Loucy (cell line): ENCODE measurements around the gene MED29.
A peak's percentile ranks its signal among the peaks of the same experiment; 100 is the strongest.

Experiments used
- H2AFZ ChIP-seq: fragments of 200-600 bp; sonication (generic); 2 replicates; pipeline ENCODE4 v1.6.0; 2016; ENCODE audit warnings: antibody characterized with exemption, mild to moderate bottlenecking, low read length, moderate library complexity
- H3F3A ChIP-seq: fragments of 200-600 bp; 2 replicates; pipeline ENCODE4 v1.6.0; 2016; ENCODE audit warnings: antibody characterized with exemption, low read depth, mild to moderate bottlenecking
- H3K27me3 ChIP-seq: fragments of 200-600 bp; sonication (generic); 2 replicates; pipeline ENCODE4 v1.6.1; 2014; ENCODE audit warnings: low read length, mild to moderate bottlenecking; ENCODE audit not compliant: insufficient read depth, poor library complexity, severe bottlenecking
- H3K36me3 ChIP-seq: fragments of 200-600 bp; sonication (generic); 2 replicates; pipeline ENCODE4 v1.6.1; 2016; ENCODE audit warnings: low read length; ENCODE audit not compliant: insufficient read depth
- H3K4me1 ChIP-seq: fragments of 200-600 bp; sonication (generic); 2 replicates; pipeline ENCODE4 v1.5.1; 2014; ENCODE audit warnings: low read length, mild to moderate bottlenecking; ENCODE audit not compliant: insufficient read depth, poor library complexity, severe bottlenecking
- H3K4me2 ChIP-seq: fragments of 200-600 bp; sonication (generic); 2 replicates; pipeline ENCODE4 v1.6.0; 2014; ENCODE audit warnings: antibody characterized with exemption, low read length, low read depth, mild to moderate bottlenecking; ENCODE audit not compliant: poor library complexity, severe bottlenecking
- H3K4me3 ChIP-seq: fragments of 200-600 bp; sonication (generic); 2 replicates; pipeline ENCODE4 v1.5.1; 2014; ENCODE audit warnings: low read length, mild to moderate bottlenecking, mixed read lengths; ENCODE audit not compliant: poor library complexity, severe bottlenecking
- H3K79me2 ChIP-seq: fragments of 200-600 bp; sonication (generic); 2 replicates; pipeline ENCODE4 v1.6.1; 2014; ENCODE audit warnings: low read length; ENCODE audit not compliant: insufficient read depth
- H3K9ac ChIP-seq: fragments of 200-600 bp; sonication (generic); 2 replicates; pipeline ENCODE4 v1.6.0; 2014; ENCODE audit warnings: mild to moderate bottlenecking, low read depth, low read length, moderate library complexity; ENCODE audit not compliant: poor library complexity, severe bottlenecking
- H3K9me2 ChIP-seq: fragments of 200-600 bp; sonication (generic); replicated peaks from 2 replicates; pipeline ENCODE4 v1.6.1; 2016; ENCODE audit warnings: low read depth, low read length, mixed read lengths
- H3K9me3 ChIP-seq: fragments of 200-600 bp; sonication (generic); 2 replicates; pipeline ENCODE4 v1.6.1; 2014; ENCODE audit warnings: mild to moderate bottlenecking, antibody characterized with exemption, low read length, low read depth; ENCODE audit not compliant: insufficient read depth
- H4K20me1 ChIP-seq: fragments of 200-600 bp; sonication (generic); 2 replicates; pipeline ENCODE4 v1.6.0; 2014; ENCODE audit warnings: antibody characterized with exemption, low read length, mild to moderate bottlenecking; ENCODE audit not compliant: insufficient read depth, poor library complexity, severe bottlenecking
- EZH2phosphoT487 ChIP-seq: fragments of 200-600 bp; IDR thresholded peaks from 2 replicates; pipeline ENCODE4 v1.6.1; 2018; ENCODE audit warnings: antibody characterized with exemption, mild to moderate bottlenecking, moderate library complexity, borderline replicate concordance
- TF ChIP-seq, protein P1 (sequence below): fragments of 200-600 bp; sonication (generic); conservative IDR thresholded peaks from 2 replicates; pipeline ENCODE4 v1.5.1; 2014; ENCODE audit warnings: mild to moderate bottlenecking, antibody characterized with exemption, low read length

The MED29 gene

GRCh38 chr19:39401549-39402345 lies 10.6 kb downstream of the MED29 start:
- peaks cover 46% of the 10 kb centered on the region for H3K4me1 ChIP-seq
- H3F3A ChIP-seq: peaks cover 4% of the 10 kb centered on the region

DNA sequence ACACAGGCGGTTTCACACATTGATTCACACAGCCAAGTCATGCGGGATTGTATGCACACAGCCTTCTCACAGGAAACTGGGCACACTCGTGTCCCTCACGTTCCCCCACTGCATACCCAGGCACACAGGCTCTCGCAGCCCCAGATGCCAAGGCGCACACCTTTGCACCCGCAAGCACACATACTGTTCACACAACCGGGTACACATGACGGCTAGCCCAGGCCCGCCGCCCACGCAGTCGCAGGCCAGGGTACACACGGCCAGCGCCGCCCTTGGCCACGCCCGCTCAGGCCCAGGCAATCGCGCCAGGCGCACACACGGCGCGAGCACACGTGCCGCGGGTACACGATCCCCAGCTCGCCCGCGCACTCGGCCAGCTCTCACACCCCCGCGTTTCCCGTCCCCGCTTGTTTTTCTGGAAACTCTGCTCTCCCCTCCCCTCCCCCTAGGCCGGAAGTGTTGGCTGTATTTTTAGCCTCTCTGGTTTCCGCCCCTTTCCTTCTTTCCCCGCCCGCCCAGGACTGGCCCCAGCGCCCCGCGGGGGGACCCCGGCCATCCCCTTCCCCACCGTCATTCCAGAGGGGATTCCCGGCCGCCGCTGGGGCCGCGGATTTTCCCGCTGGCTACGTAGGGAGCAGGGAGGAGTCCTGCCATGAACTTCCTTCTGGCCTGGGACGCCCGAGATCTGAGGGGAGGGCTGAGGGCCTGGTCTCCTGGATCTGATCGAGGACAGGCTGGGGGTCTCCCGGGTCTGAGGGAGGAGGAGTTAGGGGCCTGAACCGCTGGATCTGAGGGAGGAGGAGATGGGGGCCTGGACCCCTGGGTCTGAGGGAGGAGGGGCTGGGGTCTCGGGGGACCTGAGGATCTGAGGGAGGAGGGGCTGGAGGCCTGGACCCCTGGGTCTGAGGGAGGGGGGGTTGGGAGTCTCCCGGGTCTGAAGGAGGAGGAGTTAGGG lies 11.4 kb downstream of the MED29 start:
- no peaks in the 10 kb centered on the region for H3K27me3 ChIP-seq
- H3K9me2 ChIP-seq: no peaks in the 10 kb centered on the region
- peak overlapping the region; percentile 66 for H3K4me3 ChIP-seq
- H3K36me3 ChIP-seq: no peaks in the 10 kb centered on the region
- peaks cover 3% of the 10 kb centered on the region for H3F3A ChIP-seq
- peaks cover 7% of the 10 kb centered on the region for H3K79me2 ChIP-seq
- peaks cover 9% of the 10 kb centered on the region for H4K20me1 ChIP-seq
- H2AFZ ChIP-seq: peak overlapping the region; percentile 67
- no peaks in the 10 kb centered on the region for H3K9me3 ChIP-seq
- H3K4me2 ChIP-seq: peak overlapping the region; percentile 75
- TF ChIP-seq, protein P1, sequence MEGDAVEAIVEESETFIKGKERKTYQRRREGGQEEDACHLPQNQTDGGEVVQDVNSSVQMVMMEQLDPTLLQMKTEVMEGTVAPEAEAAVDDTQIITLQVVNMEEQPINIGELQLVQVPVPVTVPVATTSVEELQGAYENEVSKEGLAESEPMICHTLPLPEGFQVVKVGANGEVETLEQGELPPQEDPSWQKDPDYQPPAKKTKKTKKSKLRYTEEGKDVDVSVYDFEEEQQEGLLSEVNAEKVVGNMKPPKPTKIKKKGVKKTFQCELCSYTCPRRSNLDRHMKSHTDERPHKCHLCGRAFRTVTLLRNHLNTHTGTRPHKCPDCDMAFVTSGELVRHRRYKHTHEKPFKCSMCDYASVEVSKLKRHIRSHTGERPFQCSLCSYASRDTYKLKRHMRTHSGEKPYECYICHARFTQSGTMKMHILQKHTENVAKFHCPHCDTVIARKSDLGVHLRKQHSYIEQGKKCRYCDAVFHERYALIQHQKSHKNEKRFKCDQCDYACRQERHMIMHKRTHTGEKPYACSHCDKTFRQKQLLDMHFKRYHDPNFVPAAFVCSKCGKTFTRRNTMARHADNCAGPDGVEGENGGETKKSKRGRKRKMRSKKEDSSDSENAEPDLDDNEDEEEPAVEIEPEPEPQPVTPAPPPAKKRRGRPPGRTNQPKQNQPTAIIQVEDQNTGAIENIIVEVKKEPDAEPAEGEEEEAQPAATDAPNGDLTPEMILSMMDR: no peak
- no peak for TF ChIP-seq EZH2phosphoT487
- H3K9ac ChIP-seq: peak overlapping the region; percentile 79
- peaks cover 46% of the 10 kb centered on the region for H3K4me1 ChIP-seq

More at GRCh38 chr19:39401549-39402345, 10.6 kb downstream of the MED29 start:
- H3K9me2 ChIP-seq: no peaks in the 10 kb centered on the region
- peak overlapping the region; percentile 79 for H3K9ac ChIP-seq
- H3K4me3 ChIP-seq: peak overlapping the region; percentile 66
- H3K27me3 ChIP-seq: no peaks in the 10 kb centered on the region
- TF ChIP-seq, protein P1: no peak
- TF ChIP-seq EZH2phosphoT487: no peak
- no peaks in the 10 kb centered on the region for H4K20me1 ChIP-seq
- no peaks in the 10 kb centered on the region for H3K9me3 ChIP-seq
- H3K36me3 ChIP-seq: no peaks in the 10 kb centered on the region
- no peaks in the 10 kb centered on the region for H3K79me2 ChIP-seq
- H3K4me2 ChIP-seq: peak overlapping the region; percentile 75
- H2AFZ ChIP-seq: peak overlapping the region; percentile 67; the same call in 1 of the 2 replicates

DNA sequence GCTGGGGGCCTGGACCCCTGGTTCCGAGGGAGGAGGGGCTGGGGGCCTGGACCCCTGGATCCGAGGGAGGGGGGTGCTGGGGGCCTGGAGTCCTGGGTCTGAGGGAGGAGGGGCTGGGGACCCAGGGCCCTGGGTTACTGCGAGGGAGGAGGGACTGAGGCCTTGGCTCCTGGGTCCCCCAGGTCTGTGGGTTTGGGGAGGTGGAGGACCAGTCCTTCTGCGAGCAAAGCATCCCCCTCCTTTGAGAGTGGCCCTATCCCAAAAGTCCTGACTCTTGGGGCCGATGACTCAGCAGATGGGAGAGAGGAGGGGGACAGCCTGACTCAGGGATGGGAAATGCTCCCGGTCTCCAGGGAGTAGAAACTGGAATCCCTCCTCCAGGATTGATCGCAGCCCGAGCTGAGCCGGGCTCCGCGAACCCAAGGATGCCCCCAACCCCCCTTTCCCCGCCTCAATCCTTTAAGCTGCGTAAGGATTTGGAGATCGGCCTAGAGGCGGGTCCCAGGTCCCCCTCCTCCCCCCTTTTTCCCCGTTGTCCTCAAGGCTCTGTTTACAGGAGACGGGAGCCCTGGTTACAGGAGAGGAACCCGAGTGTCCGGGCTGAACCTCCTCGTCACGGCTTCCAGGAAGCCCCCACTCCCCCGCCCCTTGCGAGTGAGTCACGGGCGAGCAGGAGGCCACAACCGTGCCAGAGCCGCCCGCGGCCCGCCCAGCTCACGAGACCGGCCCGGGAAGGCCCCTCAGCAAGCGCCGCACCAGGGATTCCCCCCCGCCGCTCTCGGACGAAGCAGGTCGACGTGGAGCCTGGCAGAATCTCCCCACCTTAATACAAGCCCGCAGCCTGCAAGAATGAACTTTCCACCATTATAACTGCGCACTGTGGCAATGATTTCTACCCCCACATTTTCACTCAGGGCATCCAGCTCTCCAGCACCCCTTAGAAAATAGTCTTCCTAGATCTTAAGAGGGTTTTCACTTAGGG lies 12.4 kb downstream of the MED29 start:
- Histone ChIP-seq H3K79me2 (peaks cover 17% of the 10 kb centered on the region), H3K9ac (peak overlapping the region; percentile 79), H3K36me3 (no peaks in the 10 kb centered on the region), H3K4me1 (peaks cover 42% of the 10 kb centered on the region), H3F3A (peaks cover 3% of the 10 kb centered on the region), H3K4me2 (peak overlapping the region; percentile 75), H2AFZ (no peak overlapping the region), H3K9me3 (no peaks in the 10 kb centered on the region), H3K9me2 (no peaks in the 10 kb centered on the region), H3K27me3 (no peaks in the 10 kb centered on the region), H3K4me3 (peak overlapping the region; percentile 66), H4K20me1 (peaks cover 19% of the 10 kb centered on the region)
- no peak for TF ChIP-seq EZH2phosphoT487
- TF ChIP-seq, protein P1: no peak
